Left lung (tissue), 10 donors: ENCODE data around the gene ZAR1L. TPM values are rescaled to one million over a fixed set of nuclear protein-coding genes. Genes with fewer than 3 reads are reported as not detected.

ENCODE experiments used
- ATAC-seq: fragments of 200-7000 bp; cut with Tn5 transposase; one replicate; pipeline ENCODE4 v1.9.1; 2020; ENCODE audit warnings: moderate library complexity
- DNase-seq, 4 donors: peaks; one replicate each; pipeline ENCODE4 v3.0.0-alpha.2; 2013 to 2020
- H3K27ac ChIP-seq, 2 donors: fragments of 200-600 bp; sonication (generic) in 1 of 2; one replicate each; pipeline versions ENCODE4 v1.5.0 to v1.8.0; 2020 to 2021
- H3K27me3 ChIP-seq, 2 donors: fragments of 200-600 bp; sonication (generic) in 1 of 2; one replicate each; pipeline versions ENCODE4 v1.5.0 to v1.8.0; 2020 to 2021
- H3K36me3 ChIP-seq, 2 donors: fragments of 200-600 bp; sonication (generic) in 1 of 2; one replicate each; pipeline versions ENCODE4 v1.5.0 to v1.8.0; 2020 to 2021
- H3K4me1 ChIP-seq, 2 donors: fragments of 200-600 bp; one replicate each; pipeline ENCODE4 v1.8.0; 2021
- H3K4me3 ChIP-seq, 2 donors: fragments of 200-600 bp; sonication (generic) in 1 of 2; one replicate each; pipeline versions ENCODE4 v1.5.0 to v1.8.0; 2020 to 2021; ENCODE audit warnings: mild to moderate bottlenecking in 1 of 2
- H3K9me3 ChIP-seq, 2 donors: fragments of 200-600 bp; sonication (generic) in 1 of 2; one replicate each; pipeline versions ENCODE4 v1.5.0 to v1.8.0; 2020 to 2021
- CTCF ChIP-seq, 2 donors: fragments of 200-600 bp; sonication (generic) in 1 of 2; IDR thresholded peaks; one replicate each; pipeline versions ENCODE4 v1.5.0 to v1.8.0; 2021; ENCODE audit warnings: antibody characterized with exemption in 2 of 2
- intact Hi-C, 2 donors: fragments of 100-400 bp; cut with DNase I; formaldehyde crosslinking; loops; one replicate each; pipeline versions ENCODE4 v1.11.2 to v1.14.2; 2022
- polyA plus RNA-seq, 6 donors: library from polyadenylated mRNA; unstranded; fragments of 120-200 nt; gene quantifications; one replicate each; pipeline ENCODE4 v1.2.1, GENCODE V29; 2013; ENCODE audit not compliant: insufficient read length in 6 of 6
- total RNA-seq, 2 donors: library from RNA; stranded (reverse); fragmentation: NEBNext Ultra II Directional; extraction: Animal tissue kit (Norgen Biotek cat#: 25700); gene quantifications; one replicate each; pipeline ENCODE4 v1.2.1, GENCODE V29; 2021
- donor health status: DM: no; HTN: yes; CAD: no.
- donor health status: DM: no; HTN: no; CAD: no.

Gene ZAR1L
- total and polyA plus RNA-seq, 8 donors, result not detected

GRCh38 chr13:32302461-32302860 lies 12.7 kb downstream of the ZAR1L start:
- Histone ChIP-seq H3K27me3 (no peaks in the 10 kb centered on the region), H3K4me3 (no peak overlapping the region), H3K4me1 (no peaks in the 10 kb centered on the region), H3K9me3 (no peaks in the 10 kb centered on the region), H3K27ac (no peak overlapping the region), H3K36me3 (peaks cover 0 to 3% of the 10 kb centered on the region in 2 donors)
- ATAC-seq (no peak), DNase-seq (no peak)
- intact Hi-C loops, result no loop called here
- no peak for TF ChIP-seq CTCF (IDR thresholded peaks at IDR 0.05)

GRCh38 chr13:32300920-32301319 lies 14.2 kb downstream of the ZAR1L start:
- Histone ChIP-seq H3K27me3 (no peaks in the 10 kb centered on the region), H3K9me3 (no peaks in the 10 kb centered on the region), H3K4me1 (no peaks in the 10 kb centered on the region), H3K27ac (no peak overlapping the region), H3K36me3 (peaks cover 0 to 5% of the 10 kb centered on the region in 2 donors), H3K4me3 (no peak overlapping the region)
- ATAC-seq (no peak), DNase-seq (no peak)
- intact Hi-C loops, result no loop called here
- TF ChIP-seq CTCF (IDR thresholded peaks at IDR 0.05), result no peak

GRCh38 chr13:32300406-32300805 lies 14.8 kb downstream of the ZAR1L start:
- TF ChIP-seq CTCF (IDR thresholded peaks at IDR 0.05), result no peak
- intact Hi-C loops, result no loop called here
- no peak overlapping the region for H3K27ac ChIP-seq
- H3K9me3 ChIP-seq, result no peaks in the 10 kb centered on the region
- no peak overlapping the region for H3K4me3 ChIP-seq
- no peaks in the 10 kb centered on the region for H3K27me3 ChIP-seq
- DNase-seq (no peak), ATAC-seq (no peak)
- H3K36me3 ChIP-seq, result peaks cover 0 to 10% of the 10 kb centered on the region in 2 donors
- no peaks in the 10 kb centered on the region for H3K4me1 ChIP-seq

DNA sequence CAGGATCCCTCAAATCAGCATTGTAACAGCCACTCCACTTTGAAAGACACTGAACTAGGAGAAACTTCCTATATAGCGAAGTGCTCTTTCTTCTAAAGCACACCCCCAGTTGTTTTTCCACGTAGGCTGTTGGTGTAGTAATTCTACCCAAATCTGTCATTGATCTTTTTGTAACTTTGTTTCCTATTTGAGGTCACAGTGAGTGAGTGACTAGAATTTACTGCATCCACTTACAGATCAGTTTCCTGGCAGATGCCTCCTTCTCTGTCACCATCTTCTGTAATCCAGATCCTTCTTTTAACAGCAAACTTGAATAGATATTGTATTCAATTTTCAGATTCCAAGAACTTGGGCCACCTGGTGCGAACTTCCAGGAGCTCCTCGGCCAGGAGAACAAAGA lies 15.3 kb downstream of the ZAR1L start:
- intact Hi-C loops, result no loop called here

DNA sequence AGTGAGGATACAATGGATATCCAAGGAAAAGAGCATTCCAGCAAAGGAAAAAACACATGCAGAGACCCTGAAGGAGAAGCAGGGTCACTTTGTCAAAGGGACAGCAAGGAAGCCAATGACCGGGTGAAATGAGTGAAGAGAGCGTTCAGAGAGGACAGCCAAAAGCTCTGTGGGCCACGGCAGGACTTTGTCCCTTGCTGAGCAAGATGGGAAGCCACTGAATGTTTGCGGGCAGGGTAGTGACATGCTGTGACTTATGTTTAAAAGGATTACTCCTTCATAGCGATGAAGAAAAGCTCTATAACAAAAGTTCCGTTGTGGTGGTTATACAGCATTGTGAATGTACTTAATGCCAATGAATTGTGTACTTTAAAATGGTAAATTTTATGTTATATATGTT lies 16.5 kb downstream of the ZAR1L start:
- Histone ChIP-seq H3K27ac (no peak overlapping the region), H3K9me3 (no peaks in the 10 kb centered on the region), H3K27me3 (no peaks in the 10 kb centered on the region), H3K4me3 (no peak overlapping the region), H3K36me3 (peaks cover 0 to 24% of the 10 kb centered on the region in 2 donors), H3K4me1 (no peaks in the 10 kb centered on the region)
- ATAC-seq (no peak), DNase-seq (no peak)
- TF ChIP-seq CTCF (IDR thresholded peaks at IDR 0.05), result no peak
- intact Hi-C loops, result no loop called here

More for the DNA sequence above, 15.3 kb downstream of the ZAR1L start:
- no peak overlapping the region for H3K4me3 ChIP-seq
- H3K36me3 ChIP-seq, result peaks cover 0 to 15% of the 10 kb centered on the region in 2 donors
- TF ChIP-seq CTCF (IDR thresholded peaks at IDR 0.05), result no peak
- H3K4me1 ChIP-seq, result no peaks in the 10 kb centered on the region
- ATAC-seq (no peak), DNase-seq (no peak)
- H3K27me3 ChIP-seq, result no peaks in the 10 kb centered on the region
- H3K27ac ChIP-seq, result no peak overlapping the region
- no peaks in the 10 kb centered on the region for H3K9me3 ChIP-seq
